Measurements from ENCODE around the gene CYP2A13. TPM values are rescaled to one million over a fixed set of nuclear protein-coding genes. Genes with fewer than 3 reads are reported as not detected.
"Not testable (repeated sequence)": the region's sequence is repeated elsewhere in the genome, so short reads cannot be mapped to it uniquely, and the experiment has no call there.

The CYP2A13 gene
- total and polyA plus RNA-seq, 4 donors: 0.27 TPM; not detected in 3

- Histone ChIP-seq H3K4me1 (ENCODE audit: control insufficient read depth, insufficient read depth, low read length) (no peaks in the 10 kb centered on the region), H3K27me3 (ENCODE audit: control insufficient read depth, insufficient read depth, low read length) (peaks cover 8% of the 10 kb centered on the region), H3K27ac (ENCODE audit: low read depth, low read length) (no peak overlapping the region), H3K9me3 (ENCODE audit: control insufficient read depth, insufficient read depth, low read length) (no peaks in the 10 kb centered on the region), H3K36me3 (ENCODE audit: control insufficient read depth, insufficient read depth, low read length) (no peaks in the 10 kb centered on the region), H3K4me3 (ENCODE audit: low read depth, low read length) (no peak overlapping the region)
- DNase-seq (ENCODE audit: low read depth in 4 of 6, low spot score in 6 of 6): peak in 2 of 6 donors; percentile 0 to 1
- 0% methylated on average over 32 of the region's 32 CpGs for WGBS (ENCODE audit: insufficient coverage)
Observed at GRCh38 chr19:41089959-41090358, 1.7 kb downstream of the CYP2A13 start.

- Histone ChIP-seq H3K4me1 (ENCODE audit: control insufficient read depth, insufficient read depth, low read length) (no peaks in the 10 kb centered on the region), H3K27me3 (ENCODE audit: control insufficient read depth, insufficient read depth, low read length) (no peaks in the 10 kb centered on the region), H3K4me3 (ENCODE audit: low read depth, low read length) (no peak overlapping the region), H3K27ac (ENCODE audit: low read depth, low read length) (no peak overlapping the region), H3K9me3 (ENCODE audit: control insufficient read depth, insufficient read depth, low read length) (no peaks in the 10 kb centered on the region), H3K36me3 (ENCODE audit: control insufficient read depth, insufficient read depth, low read length) (no peaks in the 10 kb centered on the region)
- WGBS (ENCODE audit: insufficient coverage): 63% methylated on average over 14 of the region's 15 CpGs
- no peak for DNase-seq (ENCODE audit: low read depth in 4 of 6, low spot score in 6 of 6)
Observed at GRCh38 chr19:41095703-41096102, 7.5 kb downstream of the CYP2A13 start.

GRCh38 chr19:41096353-41096752 lies 8.1 kb downstream of the CYP2A13 start:
- no peaks in the 10 kb centered on the region for H3K27me3 ChIP-seq (ENCODE audit: control insufficient read depth, insufficient read depth, low read length)
- H3K4me1 ChIP-seq (ENCODE audit: control insufficient read depth, insufficient read depth, low read length): no peaks in the 10 kb centered on the region
- DNase-seq (ENCODE audit: low read depth in 4 of 6, low spot score in 6 of 6): no peak
- WGBS (ENCODE audit: insufficient coverage): 81% methylated on average over 7 of the region's 7 CpGs
- no peaks in the 10 kb centered on the region for H3K9me3 ChIP-seq (ENCODE audit: control insufficient read depth, insufficient read depth, low read length)
- H3K36me3 ChIP-seq (ENCODE audit: control insufficient read depth, insufficient read depth, low read length): no peaks in the 10 kb centered on the region
- no peak overlapping the region for H3K27ac ChIP-seq (ENCODE audit: low read depth, low read length)
- H3K4me3 ChIP-seq (ENCODE audit: low read depth, low read length): no peak overlapping the region

GRCh38 chr19:41097302-41097701 lies 9.1 kb downstream of the CYP2A13 start:
- Histone ChIP-seq H3K4me1 (ENCODE audit: control insufficient read depth, insufficient read depth, low read length) (no peaks in the 10 kb centered on the region), H3K27ac (ENCODE audit: low read depth, low read length) (no peak overlapping the region), H3K27me3 (ENCODE audit: control insufficient read depth, insufficient read depth, low read length) (no peaks in the 10 kb centered on the region), H3K36me3 (ENCODE audit: control insufficient read depth, insufficient read depth, low read length) (no peaks in the 10 kb centered on the region), H3K9me3 (ENCODE audit: control insufficient read depth, insufficient read depth, low read length) (no peaks in the 10 kb centered on the region), H3K4me3 (ENCODE audit: low read depth, low read length) (no peak overlapping the region)
- no CpG with 5 or more reads among the region's 2 CpGs for WGBS (ENCODE audit: insufficient coverage)
- DNase-seq (ENCODE audit: low read depth in 4 of 6, low spot score in 6 of 6): no peak

GRCh38 chr19:41098762-41099161 lies 10.5 kb downstream of the CYP2A13 start:
- WGBS (ENCODE audit: insufficient coverage): 80% methylated on average over 3 of the region's 5 CpGs
- Histone ChIP-seq H3K9me3 (ENCODE audit: control insufficient read depth, insufficient read depth, low read length) (no peaks in the 10 kb centered on the region), H3K4me1 (ENCODE audit: control insufficient read depth, insufficient read depth, low read length) (no peaks in the 10 kb centered on the region), H3K4me3 (ENCODE audit: low read depth, low read length) (no peak overlapping the region), H3K27me3 (ENCODE audit: control insufficient read depth, insufficient read depth, low read length) (no peaks in the 10 kb centered on the region), H3K36me3 (ENCODE audit: control insufficient read depth, insufficient read depth, low read length) (no peaks in the 10 kb centered on the region), H3K27ac (ENCODE audit: low read depth, low read length) (no peak overlapping the region)
- DNase-seq (ENCODE audit: low read depth in 4 of 6, low spot score in 6 of 6): no peak

- WGBS (ENCODE audit: insufficient coverage): no CpG with 5 or more reads among the region's 1 CpG
- not testable (repeated sequence) for H3K27ac ChIP-seq (ENCODE audit: low read depth, low read length); H3K4me3 ChIP-seq (ENCODE audit: low read depth, low read length); H3K36me3 ChIP-seq (ENCODE audit: control insufficient read depth, insufficient read depth, low read length); H3K4me1 ChIP-seq (ENCODE audit: control insufficient read depth, insufficient read depth, low read length); DNase-seq (ENCODE audit: low read depth in 4 of 6, low spot score in 6 of 6); H3K9me3 ChIP-seq (ENCODE audit: control insufficient read depth, insufficient read depth, low read length); H3K27me3 ChIP-seq (ENCODE audit: control insufficient read depth, insufficient read depth, low read length)
Observed at GRCh38 chr19:41102210-41102609, 14.0 kb downstream of the CYP2A13 start.

- no peak for DNase-seq (ENCODE audit: low read depth in 4 of 6, low spot score in 6 of 6)
- Histone ChIP-seq H3K4me1 (ENCODE audit: control insufficient read depth, insufficient read depth, low read length) (no peaks in the 10 kb centered on the region), H3K36me3 (ENCODE audit: control insufficient read depth, insufficient read depth, low read length) (no peaks in the 10 kb centered on the region), H3K27ac (ENCODE audit: low read depth, low read length) (no peak overlapping the region), H3K4me3 (ENCODE audit: low read depth, low read length) (no peak overlapping the region), H3K9me3 (ENCODE audit: control insufficient read depth, insufficient read depth, low read length) (no peaks in the 10 kb centered on the region), H3K27me3 (ENCODE audit: control insufficient read depth, insufficient read depth, low read length) (no peaks in the 10 kb centered on the region)
- WGBS (ENCODE audit: insufficient coverage): no CpG with 5 or more reads among the region's 3 CpGs
Observed at GRCh38 chr19:41106177-41106576, 17.9 kb downstream of the CYP2A13 start.

GRCh38 chr19:41111296-41111695 lies 23.0 kb downstream of the CYP2A13 start:
- Histone ChIP-seq H3K9me3 (ENCODE audit: control insufficient read depth, insufficient read depth, low read length) (no peaks in the 10 kb centered on the region), H3K4me1 (ENCODE audit: control insufficient read depth, insufficient read depth, low read length) (no peaks in the 10 kb centered on the region), H3K4me3 (ENCODE audit: low read depth, low read length) (no peak overlapping the region), H3K27me3 (ENCODE audit: control insufficient read depth, insufficient read depth, low read length) (no peaks in the 10 kb centered on the region), H3K27ac (ENCODE audit: low read depth, low read length) (no peak overlapping the region), H3K36me3 (ENCODE audit: control insufficient read depth, insufficient read depth, low read length) (no peaks in the 10 kb centered on the region)
- no peak for DNase-seq (ENCODE audit: low read depth in 4 of 6, low spot score in 6 of 6)
- WGBS (ENCODE audit: insufficient coverage): 79% methylated on average over 8 of the region's 9 CpGs

- H3K4me1 ChIP-seq (ENCODE audit: control insufficient read depth, insufficient read depth, low read length): no peaks in the 10 kb centered on the region
- no peaks in the 10 kb centered on the region for H3K36me3 ChIP-seq (ENCODE audit: control insufficient read depth, insufficient read depth, low read length)
- no peak overlapping the region for H3K27ac ChIP-seq (ENCODE audit: low read depth, low read length)
- no peaks in the 10 kb centered on the region for H3K27me3 ChIP-seq (ENCODE audit: control insufficient read depth, insufficient read depth, low read length)
- no peak for DNase-seq (ENCODE audit: low read depth in 4 of 6, low spot score in 6 of 6)
- H3K4me3 ChIP-seq (ENCODE audit: low read depth, low read length): no peak overlapping the region
- no peaks in the 10 kb centered on the region for H3K9me3 ChIP-seq (ENCODE audit: control insufficient read depth, insufficient read depth, low read length)
- WGBS (ENCODE audit: insufficient coverage): 82% methylated on average over 4 of the region's 5 CpGs
Observed at GRCh38 chr19:41111750-41112295, 23.6 kb downstream of the CYP2A13 start.

GRCh38 chr19:41112728-41113290 lies 24.6 kb downstream of the CYP2A13 start:
- Histone ChIP-seq H3K27ac (ENCODE audit: low read depth, low read length) (no peak overlapping the region), H3K9me3 (ENCODE audit: control insufficient read depth, insufficient read depth, low read length) (no peaks in the 10 kb centered on the region), H3K4me3 (ENCODE audit: low read depth, low read length) (no peak overlapping the region), H3K36me3 (ENCODE audit: control insufficient read depth, insufficient read depth, low read length) (no peaks in the 10 kb centered on the region), H3K4me1 (ENCODE audit: control insufficient read depth, insufficient read depth, low read length) (no peaks in the 10 kb centered on the region), H3K27me3 (ENCODE audit: control insufficient read depth, insufficient read depth, low read length) (no peaks in the 10 kb centered on the region)
- no peak for DNase-seq (ENCODE audit: low read depth in 4 of 6, low spot score in 6 of 6)
- 73% methylated on average over 3 of the region's 7 CpGs for WGBS (ENCODE audit: insufficient coverage)

Measured in spinal cord (tissue), 10 donors.